ENCODE measurements around the gene MICAL2. TPM values are rescaled to one million over a fixed set of nuclear protein-coding genes. Genes with fewer than 3 reads are reported as not detected.

MICAL2 gene, protein sequence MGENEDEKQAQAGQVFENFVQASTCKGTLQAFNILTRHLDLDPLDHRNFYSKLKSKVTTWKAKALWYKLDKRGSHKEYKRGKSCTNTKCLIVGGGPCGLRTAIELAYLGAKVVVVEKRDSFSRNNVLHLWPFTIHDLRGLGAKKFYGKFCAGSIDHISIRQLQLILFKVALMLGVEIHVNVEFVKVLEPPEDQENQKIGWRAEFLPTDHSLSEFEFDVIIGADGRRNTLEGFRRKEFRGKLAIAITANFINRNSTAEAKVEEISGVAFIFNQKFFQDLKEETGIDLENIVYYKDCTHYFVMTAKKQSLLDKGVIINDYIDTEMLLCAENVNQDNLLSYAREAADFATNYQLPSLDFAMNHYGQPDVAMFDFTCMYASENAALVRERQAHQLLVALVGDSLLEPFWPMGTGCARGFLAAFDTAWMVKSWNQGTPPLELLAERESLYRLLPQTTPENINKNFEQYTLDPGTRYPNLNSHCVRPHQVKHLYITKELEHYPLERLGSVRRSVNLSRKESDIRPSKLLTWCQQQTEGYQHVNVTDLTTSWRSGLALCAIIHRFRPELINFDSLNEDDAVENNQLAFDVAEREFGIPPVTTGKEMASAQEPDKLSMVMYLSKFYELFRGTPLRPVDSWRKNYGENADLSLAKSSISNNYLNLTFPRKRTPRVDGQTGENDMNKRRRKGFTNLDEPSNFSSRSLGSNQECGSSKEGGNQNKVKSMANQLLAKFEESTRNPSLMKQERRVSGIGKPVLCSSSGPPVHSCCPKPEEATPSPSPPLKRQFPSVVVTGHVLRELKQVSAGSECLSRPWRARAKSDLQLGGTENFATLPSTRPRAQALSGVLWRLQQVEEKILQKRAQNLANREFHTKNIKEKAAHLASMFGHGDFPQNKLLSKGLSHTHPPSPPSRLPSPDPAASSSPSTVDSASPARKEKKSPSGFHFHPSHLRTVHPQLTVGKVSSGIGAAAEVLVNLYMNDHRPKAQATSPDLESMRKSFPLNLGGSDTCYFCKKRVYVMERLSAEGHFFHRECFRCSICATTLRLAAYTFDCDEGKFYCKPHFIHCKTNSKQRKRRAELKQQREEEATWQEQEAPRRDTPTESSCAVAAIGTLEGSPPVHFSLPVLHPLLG
- 34.4 TPM for polyA plus RNA-seq (2012; ENCODE audit: insufficient read depth, insufficient read length)

DNA sequence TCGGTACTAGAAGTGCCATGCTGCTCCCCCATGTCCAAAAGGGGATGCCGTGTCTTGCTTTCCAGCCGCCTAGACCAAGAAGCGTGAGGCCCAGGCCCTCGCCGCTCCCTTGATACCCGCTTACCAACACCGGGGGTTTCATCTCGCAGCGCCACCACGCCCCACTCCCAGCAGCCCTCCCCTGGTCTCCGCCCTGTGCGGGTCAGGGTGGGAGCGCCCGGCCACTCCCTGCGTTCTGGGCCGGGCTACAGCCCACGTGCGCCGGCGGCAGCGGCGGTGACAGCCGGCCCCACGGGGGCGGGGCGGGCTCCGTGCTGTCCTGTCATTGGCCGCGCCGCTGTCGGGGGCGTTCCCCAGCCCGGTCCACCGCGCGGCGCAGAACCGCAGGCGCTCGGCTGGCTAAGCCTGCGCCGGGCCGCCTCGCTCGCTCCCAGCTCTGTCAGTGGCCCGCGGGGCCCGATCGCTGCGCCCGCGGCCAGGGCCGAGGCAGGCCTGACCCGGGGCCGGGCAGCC, at the start of gene MICAL2:
Gene MICAL2 (plus strand): TSS at position 390 of the 513 bp plus-strand sequence. CDS start 51,566 bp downstream, outside the sequence.
- H3K4me3 ChIP-seq (ENCODE audit: low read length) = peak within 1 kb of the TSS; percentile 42
- DNase-seq (ENCODE audit: low read depth, low spot score) = peak; percentile 29

DNA sequence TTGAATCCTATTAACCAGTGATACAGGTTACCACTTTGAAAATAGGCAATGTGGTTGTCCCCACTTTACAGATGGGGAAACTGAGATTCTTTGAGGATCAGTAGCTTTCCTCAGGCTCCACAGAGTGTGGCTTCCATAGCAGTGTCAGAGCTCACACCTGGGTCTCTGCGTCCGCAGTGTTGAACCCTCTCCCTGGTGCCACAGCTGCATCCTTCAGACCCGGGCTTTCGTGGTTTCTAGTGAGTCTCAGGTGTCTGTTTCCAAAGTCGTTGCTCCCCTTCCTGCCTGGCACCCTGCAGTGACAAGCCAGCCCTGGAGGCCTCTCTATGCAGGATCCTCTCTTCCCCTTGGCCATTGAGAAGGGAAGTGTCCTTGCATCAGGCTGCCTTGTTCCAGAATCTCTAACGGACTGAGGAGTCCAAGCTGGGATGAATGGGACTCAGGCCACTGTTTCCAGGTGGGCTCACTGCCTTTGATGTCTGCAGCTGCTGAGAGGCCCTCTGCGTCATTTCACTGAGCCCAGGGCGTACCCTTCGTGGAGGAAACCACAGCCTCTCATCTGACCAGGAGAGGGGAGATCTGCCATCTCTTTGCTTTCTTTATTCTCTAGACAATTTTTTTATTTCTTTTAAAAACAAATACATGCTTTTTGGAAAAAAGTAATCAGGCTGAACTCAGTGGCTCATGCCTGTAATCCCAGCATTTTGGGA, 48.4 kb upstream of the MICAL2 start:
- no peak overlapping the region for H3K4me3 ChIP-seq (ENCODE audit: low read length)
- DNase-seq (ENCODE audit: low read depth, low spot score) = peak; percentile 78

DNA sequence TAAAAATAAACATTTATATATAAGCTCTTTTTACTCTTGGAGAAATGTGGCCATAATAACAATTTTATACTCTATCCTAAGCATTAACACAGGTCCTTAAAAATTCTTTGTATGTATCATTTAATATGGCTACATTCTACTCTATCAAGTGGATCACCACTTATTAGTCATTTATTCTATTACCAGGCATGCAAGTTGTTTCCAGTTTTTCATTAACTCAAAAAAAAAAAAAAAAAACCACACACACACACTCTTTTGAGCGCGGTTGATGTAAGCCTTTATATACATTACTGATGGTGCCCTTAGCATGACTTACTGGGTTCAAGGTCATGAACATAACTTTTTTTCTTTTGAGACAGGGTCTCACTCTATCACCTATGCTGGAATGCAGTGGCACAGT, 47.1 kb upstream of the MICAL2 start:
- no peak overlapping the region for H3K4me3 ChIP-seq (ENCODE audit: low read length)
- DNase-seq (ENCODE audit: low read depth, low spot score) = no peak

DNA sequence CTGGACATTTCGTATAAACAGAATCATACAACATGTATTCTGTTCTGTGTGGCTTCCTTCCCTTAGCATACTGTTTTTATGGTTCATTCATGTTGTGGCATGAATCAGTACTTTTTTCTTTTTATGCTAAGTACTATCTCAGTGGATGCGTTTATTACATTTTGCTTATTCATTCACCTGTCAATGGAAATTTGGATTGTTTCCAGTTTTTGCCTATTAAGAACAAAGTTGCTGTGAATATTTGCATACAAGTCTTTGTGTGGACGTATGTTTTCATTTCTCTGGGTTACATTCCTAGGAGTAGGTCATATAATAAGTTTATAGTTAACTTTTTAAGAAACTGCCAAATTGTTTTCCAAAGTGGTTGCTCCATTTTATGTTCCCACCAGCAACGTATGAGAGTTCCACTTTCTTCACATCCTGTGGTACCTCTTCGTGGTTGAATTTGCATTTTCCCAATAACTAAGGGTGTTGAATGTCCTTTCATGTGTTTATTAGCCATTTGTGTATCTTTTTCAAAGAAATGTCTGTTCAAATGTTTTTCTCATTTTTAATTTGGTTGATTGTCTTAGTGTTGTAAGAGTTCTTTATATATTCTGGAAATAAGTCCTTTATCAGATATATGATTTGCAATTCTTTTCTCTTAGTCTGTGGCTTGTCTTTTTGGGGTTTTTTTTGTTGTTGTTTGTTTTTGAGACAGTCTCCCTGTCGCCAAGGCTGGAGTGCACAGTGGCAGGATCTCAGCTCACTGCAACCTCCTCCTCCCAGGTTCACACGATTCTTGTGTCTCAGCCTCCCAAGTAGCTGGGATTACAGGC, 46.0 kb upstream of the MICAL2 start:
- DNase-seq (ENCODE audit: low read depth, low spot score) = no peak
- H3K4me3 ChIP-seq (ENCODE audit: low read length) = no peak overlapping the region

DNA sequence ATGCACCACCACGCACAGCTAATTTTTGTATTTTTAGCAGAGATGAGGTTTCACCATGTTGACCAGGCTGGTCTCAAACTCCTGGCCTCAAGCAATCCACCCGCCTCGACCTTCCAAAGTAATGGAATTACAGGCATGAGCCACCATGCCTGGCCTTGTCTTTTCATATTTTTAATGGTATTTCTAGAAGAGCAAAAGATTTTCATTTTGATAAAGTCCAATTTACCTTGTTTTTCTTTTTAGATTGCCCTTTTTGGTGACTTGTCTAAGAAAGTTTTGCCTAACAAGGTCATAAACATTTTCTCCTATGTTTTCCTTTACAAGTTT, 45.5 kb upstream of the MICAL2 start:
- no peak for DNase-seq (ENCODE audit: low read depth, low spot score)
- no peak overlapping the region for H3K4me3 ChIP-seq (ENCODE audit: low read length)

DNA sequence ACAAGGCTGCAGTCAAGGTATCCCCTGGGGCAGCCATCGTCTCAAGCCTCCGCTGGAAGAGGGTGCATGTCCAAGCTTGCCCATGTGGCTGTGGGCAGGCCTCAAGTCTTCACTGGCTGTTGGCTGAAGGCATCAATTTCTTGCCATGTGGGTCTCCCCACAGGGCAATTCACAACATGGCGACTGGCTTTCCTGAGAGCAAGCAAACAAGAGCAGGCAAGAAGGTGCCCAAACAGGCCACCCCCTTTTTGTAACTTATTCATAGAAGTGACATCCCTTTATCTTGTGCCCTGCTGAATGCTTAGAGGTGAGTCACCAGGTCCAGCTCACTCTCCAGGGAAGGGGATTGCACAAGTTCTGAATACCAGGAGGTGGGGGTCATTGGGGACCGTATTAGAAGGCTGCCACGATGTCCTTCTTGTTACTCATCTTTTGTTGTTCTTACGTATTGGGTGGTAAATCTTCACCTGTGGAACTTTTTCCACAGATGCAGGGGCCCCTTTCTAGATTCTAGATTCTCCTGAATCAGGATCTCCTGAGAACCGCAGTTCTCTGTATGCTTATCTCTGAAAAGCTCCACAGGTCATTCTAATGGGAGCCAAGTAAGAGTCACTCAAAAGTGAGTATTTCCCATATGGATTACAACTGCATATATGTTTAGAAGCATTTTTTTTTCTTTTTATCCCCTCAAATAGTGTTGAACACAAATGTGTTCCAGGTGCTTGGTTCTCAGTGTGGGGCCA, 44.2 kb upstream of the MICAL2 start:
- no peak for DNase-seq (ENCODE audit: low read depth, low spot score)
- H3K4me3 ChIP-seq (ENCODE audit: low read length) = no peak overlapping the region

DNA sequence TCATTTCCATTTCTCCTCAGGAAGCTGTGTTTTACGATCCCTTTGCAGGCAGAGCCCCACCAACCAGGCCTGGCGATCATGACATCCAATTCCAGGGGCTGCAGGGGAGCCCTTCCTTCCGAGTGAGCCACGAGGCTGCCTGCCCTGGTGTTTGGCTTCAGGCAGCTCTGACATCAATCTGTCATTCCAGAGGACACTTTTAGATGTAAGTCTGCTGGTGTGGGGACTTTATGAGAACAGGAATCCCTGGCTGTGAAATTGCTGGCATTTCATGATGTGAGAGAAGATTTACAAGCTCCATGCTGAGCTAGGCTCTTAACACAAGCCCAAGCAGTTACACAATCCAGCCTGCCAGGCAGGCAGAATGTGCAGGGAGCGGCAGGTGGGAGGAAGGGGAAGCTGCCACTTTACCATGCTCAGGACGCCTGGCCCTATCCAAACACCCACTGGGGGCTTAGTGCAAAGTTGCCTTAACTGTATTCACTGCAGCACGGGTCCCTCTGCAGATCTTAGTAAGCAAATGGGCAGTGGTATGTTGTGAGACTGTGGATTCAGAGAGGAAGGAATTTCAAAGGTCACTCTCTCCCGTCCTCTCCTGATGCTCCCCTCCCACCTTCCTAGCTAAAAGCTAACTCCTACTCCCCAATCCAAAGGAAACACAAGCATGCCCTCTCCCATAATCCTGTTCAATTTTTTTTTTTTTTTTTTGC, 43.4 kb upstream of the MICAL2 start:
- DNase-seq (ENCODE audit: low read depth, low spot score) = no peak
- no peak overlapping the region for H3K4me3 ChIP-seq (ENCODE audit: low read length)

DNA sequence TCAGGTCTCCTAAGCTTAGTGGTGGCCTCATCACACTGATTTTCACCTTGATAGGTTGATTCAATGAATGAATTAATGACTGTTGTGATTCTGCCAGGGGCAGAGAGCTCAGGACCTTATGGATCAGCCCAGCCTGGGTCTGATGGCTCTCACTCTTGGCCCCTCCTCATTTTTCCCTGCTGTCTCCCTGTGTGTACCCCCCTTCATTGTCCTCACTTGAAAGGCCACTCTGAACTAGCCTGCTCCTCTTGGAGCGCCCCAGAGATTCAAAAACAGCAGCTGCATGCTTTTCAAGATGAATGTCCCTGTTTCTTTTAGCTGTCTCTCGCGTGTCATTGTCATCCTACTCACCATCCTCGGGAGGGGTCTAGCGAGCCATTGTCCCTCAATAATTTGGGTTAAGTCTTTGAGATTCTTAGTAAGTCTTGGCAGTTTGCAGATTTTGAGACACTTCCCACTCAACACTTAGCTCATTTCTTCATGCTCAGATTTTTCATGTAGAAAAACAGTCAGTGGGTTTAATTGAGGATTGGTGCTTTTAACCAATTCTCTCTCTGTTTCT, 42.5 kb upstream of the MICAL2 start:
- no peak for DNase-seq (ENCODE audit: low read depth, low spot score)
- H3K4me3 ChIP-seq (ENCODE audit: low read length) = no peak overlapping the region

DNA sequence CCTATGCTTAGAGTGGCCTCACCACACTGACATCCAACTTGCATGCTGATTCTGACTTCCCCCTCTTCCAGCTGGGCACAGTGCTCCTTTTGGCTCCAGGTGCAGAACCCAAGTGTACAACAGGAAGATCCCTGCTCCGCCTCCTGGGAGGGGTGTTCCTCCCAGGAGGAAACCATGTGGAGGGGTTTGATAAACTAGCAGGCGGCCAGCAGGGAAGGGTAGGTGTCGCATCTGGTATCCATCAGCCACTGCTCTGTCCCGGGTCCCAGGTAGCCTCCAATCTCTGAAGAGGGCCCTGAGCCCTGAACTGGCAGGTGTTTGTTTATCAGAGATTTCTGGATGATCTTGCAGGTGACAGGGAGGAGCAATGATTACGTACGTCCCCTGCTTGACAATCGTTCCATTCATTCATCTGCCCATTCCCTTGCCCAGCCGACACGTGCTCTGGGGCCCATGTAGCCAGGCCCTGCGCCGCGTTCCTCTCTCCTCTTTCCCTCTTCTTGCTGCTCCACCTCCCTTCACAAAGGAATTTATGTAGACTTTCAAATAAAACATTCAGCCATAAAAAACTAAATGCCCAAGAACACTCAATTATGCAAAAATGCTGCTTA, 41.2 kb upstream of the MICAL2 start:
- no peak for DNase-seq (ENCODE audit: low read depth, low spot score)
- H3K4me3 ChIP-seq (ENCODE audit: low read length) = no peak overlapping the region

DNA sequence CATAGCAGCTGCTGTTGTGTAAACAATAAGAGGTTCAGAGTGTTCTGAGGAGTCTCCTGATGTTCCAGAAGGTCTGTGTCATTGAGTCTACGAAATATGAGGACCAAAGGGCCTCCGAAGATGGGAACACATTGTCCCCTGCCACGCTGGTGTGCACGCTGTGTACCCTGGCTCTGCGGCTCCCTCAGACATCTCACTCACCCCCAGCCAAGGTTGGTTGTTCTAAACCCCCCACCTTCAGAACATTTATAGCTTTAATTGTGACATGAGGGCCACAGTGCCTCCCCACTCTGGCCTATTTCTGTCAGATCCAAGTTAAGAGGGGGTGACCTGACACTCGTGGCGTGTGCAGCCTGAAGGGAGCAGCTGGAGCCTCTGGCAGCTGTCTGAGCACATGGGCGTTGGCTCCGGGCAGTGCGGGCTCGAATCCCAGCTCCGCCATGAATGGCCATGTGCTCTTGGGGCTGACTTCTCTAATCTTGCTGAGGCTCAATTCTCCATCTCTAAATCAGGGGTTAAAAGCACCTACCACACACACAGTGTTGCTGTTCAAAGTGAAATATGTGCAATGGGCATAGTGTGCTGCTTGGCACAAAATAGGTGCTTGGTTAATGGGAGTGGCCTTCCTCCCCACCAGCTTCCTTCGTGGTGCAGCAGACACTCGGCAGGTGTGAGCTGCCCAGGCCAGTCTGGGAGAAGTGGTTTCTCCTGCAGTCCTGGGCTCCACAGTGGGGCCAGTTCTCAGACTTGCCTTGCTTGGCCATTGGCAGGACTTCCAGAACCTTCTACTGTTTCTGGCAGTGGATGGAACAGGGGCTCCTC, 39.7 kb upstream of the MICAL2 start:
- DNase-seq (ENCODE audit: low read depth, low spot score) = no peak
- H3K4me3 ChIP-seq (ENCODE audit: low read length) = no peak overlapping the region

DNA sequence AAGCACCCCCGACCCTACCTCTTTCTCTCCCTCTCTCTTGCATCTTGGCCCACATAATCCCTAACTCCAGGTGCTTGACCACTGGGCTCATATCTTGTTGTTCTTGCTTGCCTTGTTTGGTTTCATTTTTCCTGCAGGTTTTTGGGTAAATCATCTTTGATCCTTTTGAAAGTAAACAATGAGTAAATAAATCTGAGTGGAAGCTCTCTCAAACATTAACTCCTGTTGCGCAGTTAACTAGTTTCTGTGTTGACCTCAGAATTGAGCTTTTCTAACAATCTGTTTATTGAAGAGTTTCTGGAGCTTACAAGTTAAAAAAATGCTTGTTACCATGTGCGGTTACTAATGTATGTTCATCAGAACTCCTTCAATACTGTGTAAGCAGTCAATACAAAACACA, 38.8 kb upstream of the MICAL2 start:
- no peak for DNase-seq (ENCODE audit: low read depth, low spot score)
- H3K4me3 ChIP-seq (ENCODE audit: low read length) = no peak overlapping the region

DNA sequence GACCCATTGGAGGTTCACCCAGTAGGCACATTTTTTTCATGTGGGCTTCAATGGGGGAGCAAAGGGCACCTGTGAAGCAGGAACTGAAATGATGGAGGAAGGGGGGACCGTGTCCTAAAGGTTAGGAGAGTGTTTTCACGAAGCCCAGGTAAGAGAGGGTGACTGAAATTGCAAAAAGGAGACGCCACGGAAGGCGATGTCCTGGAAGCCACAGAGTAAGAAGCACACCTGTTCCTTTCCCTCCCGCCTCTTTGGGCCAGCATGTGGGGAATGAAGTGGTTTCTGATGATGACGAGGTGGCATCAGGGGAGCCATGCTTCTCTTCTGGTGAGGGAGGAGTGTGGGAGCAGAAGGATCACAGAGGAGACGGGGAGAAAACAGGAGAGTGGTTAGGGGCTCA, 37.0 kb upstream of the MICAL2 start:
- no peak for DNase-seq (ENCODE audit: low read depth, low spot score)

DNA sequence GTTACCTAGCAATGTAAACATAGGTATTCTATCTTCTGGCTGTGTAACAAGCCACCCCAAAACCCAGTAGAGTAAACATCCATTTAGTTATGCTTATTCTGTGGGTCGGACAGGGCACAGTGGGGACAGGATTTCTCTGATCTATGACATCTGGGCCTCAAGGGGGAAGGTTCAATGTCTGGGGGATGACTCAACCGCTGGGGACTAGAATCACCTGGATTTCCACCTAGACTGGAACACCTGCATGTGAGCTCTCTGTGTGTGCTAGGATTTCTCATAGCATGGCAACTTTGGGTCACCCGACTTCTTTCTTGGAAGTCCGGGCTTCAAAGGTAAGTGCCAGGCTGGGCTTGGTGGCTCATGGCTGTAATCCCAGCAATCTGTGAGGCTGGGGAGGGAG, 36.5 kb upstream of the MICAL2 start:
- DNase-seq (ENCODE audit: low read depth, low spot score) = no peak
- no peak overlapping the region for H3K4me3 ChIP-seq (ENCODE audit: low read length)

More for the DNA sequence above, 37.0 kb upstream of the MICAL2 start:
- H3K4me3 ChIP-seq (ENCODE audit: low read length) = no peak overlapping the region

DNA sequence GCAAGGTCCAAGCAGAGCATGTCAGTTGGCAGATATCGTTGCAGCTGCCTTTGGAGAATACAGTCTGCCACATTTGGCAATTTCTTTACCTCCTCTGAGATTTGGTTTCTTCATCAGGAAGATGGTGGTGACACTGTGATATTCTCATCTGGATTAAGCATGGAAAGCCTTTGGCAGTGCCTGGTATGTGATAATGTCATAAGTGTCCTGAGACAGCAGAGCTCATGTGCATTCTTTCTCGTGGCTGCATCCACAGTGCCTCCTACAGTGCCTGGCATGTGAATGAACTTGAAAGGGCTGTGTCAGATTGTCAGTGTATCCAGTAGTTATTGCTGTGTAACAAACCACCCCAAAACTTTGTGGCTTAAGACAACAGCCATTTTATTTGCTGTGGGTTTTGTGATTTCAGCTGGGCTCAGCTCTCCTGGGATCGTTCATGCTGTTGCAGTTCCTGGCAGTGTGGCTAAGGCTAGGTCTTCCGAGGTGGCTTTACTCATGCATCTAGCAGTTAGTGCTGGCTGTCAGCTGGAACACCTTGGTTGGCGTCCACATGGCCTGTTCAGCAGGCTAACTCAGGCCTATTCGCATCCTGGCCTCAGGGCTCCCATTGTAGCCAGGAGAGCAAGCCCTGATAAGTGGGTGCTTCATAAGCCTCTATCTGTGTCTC, 35.7 kb upstream of the MICAL2 start:
- H3K4me3 ChIP-seq (ENCODE audit: low read length) = no peak overlapping the region
- DNase-seq (ENCODE audit: low read depth, low spot score) = no peak

DNA sequence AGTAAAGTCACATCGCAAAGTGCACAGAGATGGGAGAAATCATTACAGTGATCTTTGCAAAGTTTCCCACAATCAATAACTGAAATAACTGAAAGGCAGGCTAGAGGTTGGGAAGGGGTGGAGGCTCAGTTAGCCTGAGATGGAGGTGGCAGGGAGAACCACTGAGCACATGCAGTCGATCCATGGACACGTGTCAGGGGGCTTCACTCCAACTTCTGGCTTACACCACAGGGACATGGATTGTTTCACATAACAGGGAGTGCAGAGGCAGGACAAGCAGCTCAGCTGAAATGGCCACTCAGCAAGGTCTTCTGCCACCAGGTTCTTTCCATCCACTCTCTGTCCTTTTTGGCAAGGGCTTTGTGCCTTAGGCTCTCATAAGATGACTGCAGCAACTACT, 35.1 kb upstream of the MICAL2 start:
- H3K4me3 ChIP-seq (ENCODE audit: low read length) = no peak overlapping the region
- no peak for DNase-seq (ENCODE audit: low read depth, low spot score)

All from Jurkat, Clone E6-1 (cell line).